ENCODE results near the gene KLK12. TPM values are rescaled to one million over a fixed set of nuclear protein-coding genes. Genes with fewer than 3 reads are reported as not detected.

The KLK12 gene
- total and polyA plus RNA-seq, 11 donors: not detected

DNA sequence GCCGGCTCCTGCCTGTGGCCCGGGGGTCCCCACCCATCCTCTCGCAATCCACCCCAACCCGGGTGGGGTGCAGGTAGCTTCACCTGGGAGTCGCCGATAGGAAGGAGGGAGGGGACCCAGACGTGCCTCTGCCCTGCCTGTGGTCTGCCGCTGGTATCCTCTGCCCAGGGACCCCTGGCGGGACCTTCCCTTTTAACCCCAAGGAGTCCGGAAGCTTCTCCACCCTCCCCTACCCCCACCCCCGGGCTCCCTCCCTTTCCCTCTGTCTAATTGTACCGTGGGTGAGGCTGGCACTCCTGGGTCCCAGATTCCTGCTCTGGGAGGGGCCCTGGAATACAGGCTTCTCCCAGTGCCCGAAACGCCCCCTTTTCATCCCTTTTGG, 15.3 kb downstream of the KLK12 start, which contains the start of gene KLK10:
Gene KLK10, minus strand, starts transcription at position 166 of the 382 bp plus-strand sequence. CDS start 579 bp downstream, outside the sequence.
- peaks cover 0 to 33% (median 15%) of the 10 kb centered on the region in 12 donors for H3K4me1 ChIP-seq
- peaks cover 23 to 73% (median 52%) of the 10 kb centered on the region in 9 donors for H3K27me3 ChIP-seq
- no peak for DNase-seq
- ATAC-seq: no peak
- peak within 1 kb of the TSS; percentile 11 to 51 (median 42) for H3K4me3 ChIP-seq
- H3K36me3 ChIP-seq: no peaks in the 10 kb centered on the region
- no peaks in the 10 kb centered on the region for H3K9me3 ChIP-seq
- peak within 1 kb of the TSS in 2 of 12 donors; percentile 17 to 23 for H3K27ac ChIP-seq
- whole genome bisulfite sequencing, 4 donors: 4 to 11% (median 5%) methylated on average over 10 to 14 of the region's 14 CpGs
- no peak for TF ChIP-seq POLR2A (IDR thresholded peaks at IDR 0.05)
- TF ChIP-seq, protein P1, sequence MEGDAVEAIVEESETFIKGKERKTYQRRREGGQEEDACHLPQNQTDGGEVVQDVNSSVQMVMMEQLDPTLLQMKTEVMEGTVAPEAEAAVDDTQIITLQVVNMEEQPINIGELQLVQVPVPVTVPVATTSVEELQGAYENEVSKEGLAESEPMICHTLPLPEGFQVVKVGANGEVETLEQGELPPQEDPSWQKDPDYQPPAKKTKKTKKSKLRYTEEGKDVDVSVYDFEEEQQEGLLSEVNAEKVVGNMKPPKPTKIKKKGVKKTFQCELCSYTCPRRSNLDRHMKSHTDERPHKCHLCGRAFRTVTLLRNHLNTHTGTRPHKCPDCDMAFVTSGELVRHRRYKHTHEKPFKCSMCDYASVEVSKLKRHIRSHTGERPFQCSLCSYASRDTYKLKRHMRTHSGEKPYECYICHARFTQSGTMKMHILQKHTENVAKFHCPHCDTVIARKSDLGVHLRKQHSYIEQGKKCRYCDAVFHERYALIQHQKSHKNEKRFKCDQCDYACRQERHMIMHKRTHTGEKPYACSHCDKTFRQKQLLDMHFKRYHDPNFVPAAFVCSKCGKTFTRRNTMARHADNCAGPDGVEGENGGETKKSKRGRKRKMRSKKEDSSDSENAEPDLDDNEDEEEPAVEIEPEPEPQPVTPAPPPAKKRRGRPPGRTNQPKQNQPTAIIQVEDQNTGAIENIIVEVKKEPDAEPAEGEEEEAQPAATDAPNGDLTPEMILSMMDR (IDR thresholded peaks at IDR 0.05): no peak
- intact Hi-C loops (cut with DNase I): loop anchor here in 4 of 10 donors (2.0 to 10.0 kb wide), 4 partner anchors 75 to 145 kb away; no protein-coding TSS in a partner anchor

DNA sequence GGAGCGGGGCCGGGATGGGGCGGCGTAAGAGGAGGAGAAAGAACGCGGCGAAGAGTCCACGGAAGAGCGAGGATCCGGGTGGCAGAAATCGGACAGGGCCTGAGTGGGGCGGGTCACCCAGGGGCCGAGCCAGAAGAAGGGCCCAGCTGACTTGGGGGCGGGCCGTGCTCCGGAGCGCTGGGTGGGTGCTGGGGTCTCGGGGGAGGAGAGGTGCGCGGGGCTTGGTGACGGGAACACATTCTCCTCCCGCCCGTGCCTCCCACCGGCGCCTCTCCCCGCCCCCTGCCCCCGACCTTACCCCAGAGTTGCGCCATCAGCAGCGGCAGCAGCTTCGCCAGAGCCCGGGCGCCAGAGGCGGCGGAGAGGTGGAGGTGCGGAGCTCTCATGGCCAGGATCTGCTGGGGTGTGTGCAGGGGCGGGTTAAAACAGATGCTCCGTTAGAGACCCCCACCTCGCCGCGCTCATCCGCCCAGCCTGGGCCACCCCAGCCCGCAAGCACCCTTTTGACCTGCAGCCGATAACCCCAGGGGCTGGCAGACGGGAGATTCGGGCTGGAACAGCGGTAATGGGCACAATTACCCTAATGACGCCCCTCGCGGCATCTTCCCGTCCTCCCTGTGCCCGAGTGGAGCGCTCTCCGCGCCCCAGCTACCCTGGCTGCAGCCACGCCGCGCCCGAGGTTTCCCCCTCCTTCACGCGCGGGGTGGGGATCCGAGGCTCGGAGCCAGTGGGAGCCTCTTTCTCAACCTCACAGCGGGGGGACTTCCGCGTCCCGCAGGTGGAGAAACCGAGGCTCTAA, 15.9 kb downstream of the KLK12 start:
- WGBS, 4 donors: 2 to 4% (median 2%) methylated on average over 42 to 68 of the region's 68 CpGs
- Histone ChIP-seq H3K27me3 (peaks cover 29 to 73% (median 53%) of the 10 kb centered on the region in 9 donors), H3K36me3 (no peaks in the 10 kb centered on the region), H3K27ac (peak overlapping the region in 2 of 12 donors; percentile 17 to 23), H3K9me3 (no peaks in the 10 kb centered on the region), H3K4me1 (peaks cover 0 to 33% (median 15%) of the 10 kb centered on the region in 12 donors), H3K4me3 (peak overlapping the region; percentile 11 to 51 (median 42))
- TF ChIP-seq POLR2A (IDR thresholded peaks at IDR 0.05): no peak
- TF ChIP-seq, protein P1 (IDR thresholded peaks at IDR 0.05): no peak
- DNase-seq (no peak), ATAC-seq (peak in 2 of 4 donors; percentile 21 to 43)
- intact Hi-C loops (cut with DNase I): loop anchor here in 4 of 10 donors (2.0 to 10.0 kb wide), 4 partner anchors 76 to 146 kb away; no protein-coding TSS in a partner anchor

- Histone ChIP-seq H3K36me3 (no peaks in the 10 kb centered on the region), H3K4me1 (peaks cover 0 to 33% (median 15%) of the 10 kb centered on the region in 12 donors), H3K4me3 (peak overlapping the region in 11 of 12 donors; percentile 7 to 48 (median 37)), H3K27ac (no peak overlapping the region), H3K27me3 (peaks cover 30 to 78% (median 56%) of the 10 kb centered on the region in 9 donors), H3K9me3 (no peaks in the 10 kb centered on the region)
- DNase-seq (peak in 3 of 5 donors; percentile 30 to 55 (median 43)), ATAC-seq (peak in 3 of 4 donors; percentile 39 to 65 (median 57))
- 2 to 3% (median 2%) methylated on average over 50 to 68 of the region's 68 CpGs for WGBS, 4 donors
- intact Hi-C loops (cut with DNase I): loop anchor here in 3 of 10 donors (5.0 to 10.0 kb wide), 3 partner anchors 80 to 148 kb away; no protein-coding TSS in a partner anchor
- no peak for TF ChIP-seq POLR2A (IDR thresholded peaks at IDR 0.05)
- TF ChIP-seq, protein P1 (IDR thresholded peaks at IDR 0.05): peak; percentile 28 to 76 (median 60)
Observed at GRCh38 chr19:51016798-51017683, 17.8 kb downstream of the KLK12 start.

Measured in heart left ventricle (tissue), 16 donors.